HCT116 (cell line): Measurements from ENCODE around the gene METRN. TPM values are rescaled to one million over a fixed set of nuclear protein-coding genes. Genes with fewer than 3 reads are reported as not detected.
A peak's percentile ranks its signal among the peaks of the same experiment; 100 is the strongest.

Source experiments
- ATAC-seq: fragments of 200-7000 bp; cut with Tn5 transposase; 2 replicates; pipeline ENCODE4 v1.9.1; 2020; ENCODE audit warnings: mild to moderate bottlenecking, moderate library complexity
- BruUV-seq: library from RNA; stranded (reverse); fragments of 400-500 nt; replicated peaks from 2 replicates; lab custom pipeline; 2021; lab: Mats Ljungman, UMichigan
- CTCF ChIA-PET: fragments of 300-600 bp; sonication (Branson Sonifier 250); formaldehyde crosslinking; loops from one replicate; lab custom pipeline; 2021; ENCODE audit warnings: antibody characterized with exemption; lab: Charles Lee
- POLR2A ChIA-PET: fragments of 300-600, 350-600 bp; sonication (Branson Sonifier 250); formaldehyde crosslinking; loops from one replicate; lab custom pipeline; 2021; ENCODE audit warnings: antibody characterized with exemption; lab: Charles Lee
- RAD21 ChIA-PET, 2 experiments: fragments of 300-600 bp; sonication (Branson Sonifier 250); formaldehyde crosslinking; loops; one replicate each; lab custom pipeline; 2023; ENCODE audit warnings: low total read pairs in 2 of 2; ENCODE audit not compliant: uncharacterized antibody in 2 of 2, unreplicated experiment in 2 of 2, low non-redundant PET in 1 of 2; lab: Charles Lee
- DNase-seq: peaks from one replicate; pipeline ENCODE4 v3.0.0-alpha.2; 2010; ENCODE audit warnings: low read depth, low spot score
- H2AFZ ChIP-seq: fragments of 200-600 bp; shearing (Covaris generic), sonication (generic); 2 replicates; pipeline ENCODE4 v1.6.1; 2017; ENCODE audit warnings: low read depth, mixed run types, mixed read lengths, antibody characterized with exemption, low read length; ENCODE audit not compliant: poor library complexity, severe bottlenecking
- H3K27ac ChIP-seq: 2 replicates; pipeline ENCODE4 v1.5.1; 2012; ENCODE audit warnings: low read depth, low read length
- H3K27me3 ChIP-seq: fragments of 200-600 bp; sonication (generic); 2 replicates; pipeline ENCODE4 v1.6.1; 2016; ENCODE audit warnings: mixed run types, low read length, mixed read lengths; ENCODE audit not compliant: insufficient read depth
- H3K36me3 ChIP-seq, 2 experiments: fragments of 200-500 bp in 1 of 2; fragments of 200-600 bp in 1 of 2; sonication (Bioruptor generic) in 1 of 2; sonication (generic) in 1 of 2; 2 replicates each; pipeline versions ENCODE4 v1.5.1 to v1.6.1; 2014 to 2016; ENCODE audit warnings: low read length in 2 of 2, inconsistent platforms in 1 of 2, mixed read lengths in 1 of 2, mixed run types in 1 of 2; ENCODE audit not compliant: insufficient read depth in 2 of 2, control insufficient read depth in 1 of 2
- H3K4me1 ChIP-seq, 2 experiments: fragments of 200-600 bp in 1 of 2; sonication (generic) in 1 of 2; 2 replicates each; pipeline versions ENCODE4 v1.5.1 to v1.6.1; 2012 to 2017; ENCODE audit warnings: low read length in 2 of 2, inconsistent platforms in 1 of 2, mild to moderate bottlenecking in 1 of 2, mixed read lengths in 1 of 2, mixed run types in 1 of 2, moderate library complexity in 1 of 2; ENCODE audit not compliant: insufficient read depth in 2 of 2, control insufficient read depth in 1 of 2
- H3K4me2 ChIP-seq: fragments of 200-600 bp; sonication (generic); 2 replicates; pipeline ENCODE4 v1.6.1; 2017; ENCODE audit warnings: mixed run types, low read length, mixed read lengths
- H3K4me3 ChIP-seq, 2 experiments: fragments of 200-600 bp in 1 of 2; sonication (generic) in 1 of 2; replicated peaks in 1 of 2; 2 replicates each; pipeline ENCODE4 v1.5.1; 2011 to 2016; ENCODE audit warnings: low read length in 2 of 2, control low read depth in 1 of 2, low read depth in 1 of 2, mild to moderate bottlenecking in 1 of 2, mixed read lengths in 1 of 2, mixed run types in 1 of 2
- H3K79me2 ChIP-seq: fragments of 200-600 bp; sonication (generic); 2 replicates; pipeline ENCODE4 v1.6.1; 2017; ENCODE audit warnings: mild to moderate bottlenecking, mixed run types, low read length, moderate library complexity, mixed read lengths; ENCODE audit not compliant: insufficient read depth
- H3K9ac ChIP-seq: fragments of 200-600 bp; sonication (generic); 2 replicates; pipeline ENCODE4 v1.6.1; 2016; ENCODE audit warnings: low read length, mixed read lengths
- H3K9me2 ChIP-seq: fragments of 200-600 bp; sonication (generic), shearing (Covaris generic); 2 replicates; pipeline ENCODE4 v1.6.1; 2017; ENCODE audit warnings: mixed run types, mild to moderate bottlenecking, moderate library complexity; ENCODE audit not compliant: insufficient read depth
- H3K9me3 ChIP-seq, 2 experiments: fragments of 200-500 bp in 1 of 2; fragments of 200-600 bp in 1 of 2; sonication (Bioruptor generic) in 1 of 2; sonication (generic) in 1 of 2; 2 replicates each; pipeline ENCODE4 v1.6.1; 2014 to 2017; ENCODE audit warnings: low read length in 2 of 2, mixed read lengths in 2 of 2, inconsistent platforms in 1 of 2, low read depth in 1 of 2, mild to moderate bottlenecking in 1 of 2, mixed run types in 1 of 2, moderate library complexity in 1 of 2; ENCODE audit not compliant: control insufficient read depth in 1 of 2, insufficient read depth in 1 of 2
- H4K20me1 ChIP-seq: fragments of 200-600 bp; sonication (generic), shearing (Covaris generic); 2 replicates; pipeline ENCODE4 v1.6.1; 2017; ENCODE audit warnings: mixed run types, mild to moderate bottlenecking, moderate library complexity; ENCODE audit not compliant: insufficient read depth
- CBX3 ChIP-seq: IDR thresholded peaks from 2 replicates; pipeline ENCODE4 v1.6.1; 2012; ENCODE audit warnings: low read depth
- EGR1 ChIP-seq: IDR thresholded peaks from 2 replicates; pipeline ENCODE4 v1.6.1; 2012; ENCODE audit warnings: low read depth
- EZH2 ChIP-seq: fragments of 200-600 bp; sonication (generic); IDR thresholded peaks from 2 replicates; pipeline ENCODE4 v1.6.1; 2017; ENCODE audit warnings: antibody characterized with exemption, mixed run types
- POLR2A ChIP-seq: IDR thresholded peaks from 2 replicates; pipeline ENCODE4 v1.7.0; 2011; ENCODE audit warnings: borderline replicate concordance; ENCODE audit not compliant: insufficient read depth, insufficient read length; ENCODE audit errors: extremely low read depth
- POLR2AphosphoS5 ChIP-seq: IDR thresholded peaks from 2 replicates; pipeline ENCODE4 v1.6.1; 2011; ENCODE audit warnings: mild to moderate bottlenecking, low read depth, low read length, moderate library complexity
- SIN3A ChIP-seq: IDR thresholded peaks from 2 replicates; pipeline ENCODE4 v1.6.1; 2012; ENCODE audit warnings: low read depth
- SP1 ChIP-seq: IDR thresholded peaks from 2 replicates; pipeline ENCODE4 v1.6.1; 2012; ENCODE audit warnings: low read depth
- SRF ChIP-seq: IDR thresholded peaks from 2 replicates; pipeline ENCODE4 v1.6.1; 2012; ENCODE audit warnings: low read depth
- TCF7L2 ChIP-seq: IDR thresholded peaks from 2 replicates; pipeline ENCODE4 v1.7.0; 2011; ENCODE audit warnings: borderline replicate concordance, inconsistent platforms; ENCODE audit not compliant: insufficient read depth, insufficient read length; ENCODE audit errors: extremely low read depth
- YY1 ChIP-seq: IDR thresholded peaks from 2 replicates; pipeline ENCODE4 v1.6.1; 2011; ENCODE audit warnings: low read length, low read depth, moderate library complexity, mild to moderate bottlenecking; ENCODE audit not compliant: insufficient replicate concordance; ENCODE audit errors: extremely low read depth
- ZFX ChIP-seq: fragments of 450-650 bp; IDR thresholded peaks from 2 replicates; pipeline ENCODE4 v1.6.1; 2017
- intact Hi-C: fragments of 100-400 bp; cut with micrococcal nuclease; formaldehyde crosslinking; loops from 2 replicates; pipeline ENCODE4 v1.10.0; 2022
- total RNA-seq: library from RNA; stranded (reverse); gene quantifications from one replicate; pipeline ENCODE4 v1.2.1, GENCODE V29; 2021; ENCODE audit not compliant: unreplicated experiment
- TF ChIP-seq, protein P1 (sequence below): IDR thresholded peaks from 2 replicates; pipeline ENCODE4 v1.6.1; 2012; ENCODE audit warnings: low read depth
- TF ChIP-seq, protein P2 (sequence below): IDR thresholded peaks from 2 replicates; pipeline ENCODE4 v1.6.1; 2012

The METRN gene
- total RNA-seq, 1 experiment from 2014 or later = 193 TPM

DNA sequence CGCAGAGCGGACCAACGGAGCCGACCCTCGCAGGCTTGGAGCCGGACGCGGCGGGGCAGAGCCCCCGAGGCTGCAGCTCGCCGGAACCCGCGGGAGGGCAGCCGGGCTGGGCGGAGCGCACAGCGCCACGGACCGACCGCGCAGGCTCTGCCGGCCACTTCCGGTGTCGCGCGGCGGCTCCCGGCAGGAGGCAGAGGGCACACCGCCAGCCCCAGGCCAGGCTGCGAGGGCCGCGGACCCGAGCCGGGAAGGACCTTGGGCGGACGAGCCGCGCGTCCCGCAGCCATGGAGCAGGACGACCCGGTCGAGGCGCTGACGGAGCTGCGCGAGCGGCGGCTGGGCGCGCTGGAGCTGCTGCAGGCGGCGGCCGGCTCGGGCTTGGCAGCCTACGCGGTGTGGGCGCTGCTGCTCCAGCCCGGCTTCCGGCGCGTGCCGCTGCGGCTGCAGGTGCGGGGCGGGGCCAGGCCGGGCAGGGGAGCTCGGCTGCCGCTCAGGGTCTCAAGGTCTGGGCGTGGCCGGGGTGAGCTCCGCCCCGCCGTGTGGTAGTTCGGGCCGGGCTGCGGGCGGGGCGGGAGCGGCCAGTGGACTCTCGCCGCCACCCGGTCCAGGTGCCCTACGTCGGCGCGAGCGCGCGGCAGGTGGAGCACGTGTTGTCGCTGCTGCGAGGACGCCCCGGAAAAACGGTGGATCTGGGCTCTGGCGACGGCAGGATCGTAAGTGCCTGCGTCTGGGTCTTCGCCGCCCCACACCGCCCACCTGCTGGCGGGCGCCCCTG, 6.3 kb downstream of the METRN start, which contains the start of gene ANTKMT:
Gene ANTKMT (plus strand): TSS at position 157 of the 775 bp plus-strand sequence. CDS start 129 bp downstream, at position 286.
- POLR2A ChIA-PET = interaction anchor here (0.6 to 1.4 kb wide), 5 partner anchors 9 to 368 kb away, joined by 3 to 7 read pairs (median 5); partner anchors contain the start of genes CIAO3 and MSLN
- peak within 1 kb of the TSS; percentile 98 for H3K9ac ChIP-seq
- RAD21 ChIA-PET = interaction anchor here in 1 of 2 experiments (1.0 kb wide), 1 partner anchor 67 kb away, joined by 3 read pairs; the partner anchor contains the start of genes CHTF18 and RPUSD1

DNA sequence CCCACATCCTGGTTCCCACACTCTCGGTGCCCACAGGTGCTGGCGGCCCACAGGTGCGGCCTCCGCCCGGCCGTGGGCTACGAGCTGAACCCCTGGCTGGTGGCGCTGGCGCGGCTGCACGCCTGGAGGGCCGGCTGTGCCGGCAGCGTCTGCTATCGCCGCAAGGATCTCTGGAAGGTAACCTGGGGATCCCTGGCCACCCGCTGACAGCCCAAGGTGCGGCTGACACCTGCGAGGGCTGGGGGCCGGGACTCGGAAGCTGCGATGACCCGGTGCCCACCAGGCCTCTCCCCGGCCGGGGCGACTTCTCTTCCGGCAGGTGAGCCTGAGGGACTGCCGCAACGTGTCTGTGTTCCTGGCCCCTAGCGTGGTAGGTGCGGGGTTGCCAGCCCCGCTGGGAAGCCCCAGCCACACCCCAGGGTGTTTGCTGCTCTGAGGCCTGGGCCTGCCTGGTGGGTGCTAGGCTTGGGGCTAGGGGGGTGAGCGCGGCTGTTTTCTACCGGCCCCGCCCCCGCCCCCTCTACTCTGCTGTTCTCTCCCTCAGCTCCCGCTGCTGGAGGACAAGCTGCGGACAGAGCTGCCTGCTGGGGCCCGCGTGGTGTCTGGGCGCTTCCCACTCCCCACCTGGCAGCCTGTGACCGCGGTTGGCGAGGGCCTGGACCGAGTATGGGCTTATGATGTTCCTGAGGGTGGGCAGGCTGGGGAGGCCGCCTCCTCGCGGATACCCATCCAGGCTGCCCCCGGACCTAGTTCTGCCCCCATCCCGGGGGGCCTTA, 7.0 kb downstream of the METRN start:
- peaks cover 27 to 66% of the 10 kb centered on the region in 2 experiments for H3K4me1 ChIP-seq
- H4K20me1 ChIP-seq = no peaks in the 10 kb centered on the region
- peak overlapping the region; percentile 100 for H3K27ac ChIP-seq
- ChIA-PET RAD21 (no interaction called here), CTCF (interaction anchor here (0.5 to 2.6 kb wide), 5 partner anchors 10 to 340 kb away, joined by 3 to 11 read pairs (median 10); partner anchors contain the start of gene MSLN), POLR2A (interaction anchor here (0.6 to 1.4 kb wide), 5 partner anchors 9 to 367 kb away, joined by 3 to 7 read pairs (median 5); partner anchors contain the start of genes CIAO3 and MSLN)
- H3K9ac ChIP-seq = peak overlapping the region; percentile 98
- peak overlapping the region; percentile 36 to 87 for H3K4me3 ChIP-seq
- H2AFZ ChIP-seq = no peak overlapping the region
- TSS peak; percentile 30 for BruUV-seq
- no peaks in the 10 kb centered on the region for H3K9me2 ChIP-seq
- no peaks in the 10 kb centered on the region for H3K36me3 ChIP-seq
- no peaks in the 10 kb centered on the region for H3K9me3 ChIP-seq
- ATAC-seq (no peak), DNase-seq (no peak)
- H3K79me2 ChIP-seq = peaks cover 13% of the 10 kb centered on the region; the same call in 1 of the 2 replicates
- H3K4me2 ChIP-seq = peak overlapping the region; percentile 80
- H3K27me3 ChIP-seq = no peaks in the 10 kb centered on the region
- intact Hi-C loops = no loop called here
- TF ChIP-seq EZH2 (no peak), POLR2AphosphoS5 (no peak), EGR1 (no peak), SRF (no peak), YY1 (no peak), SIN3A (no peak), SP1 (no peak), ZFX (no peak)
- TF ChIP-seq, protein P1, sequence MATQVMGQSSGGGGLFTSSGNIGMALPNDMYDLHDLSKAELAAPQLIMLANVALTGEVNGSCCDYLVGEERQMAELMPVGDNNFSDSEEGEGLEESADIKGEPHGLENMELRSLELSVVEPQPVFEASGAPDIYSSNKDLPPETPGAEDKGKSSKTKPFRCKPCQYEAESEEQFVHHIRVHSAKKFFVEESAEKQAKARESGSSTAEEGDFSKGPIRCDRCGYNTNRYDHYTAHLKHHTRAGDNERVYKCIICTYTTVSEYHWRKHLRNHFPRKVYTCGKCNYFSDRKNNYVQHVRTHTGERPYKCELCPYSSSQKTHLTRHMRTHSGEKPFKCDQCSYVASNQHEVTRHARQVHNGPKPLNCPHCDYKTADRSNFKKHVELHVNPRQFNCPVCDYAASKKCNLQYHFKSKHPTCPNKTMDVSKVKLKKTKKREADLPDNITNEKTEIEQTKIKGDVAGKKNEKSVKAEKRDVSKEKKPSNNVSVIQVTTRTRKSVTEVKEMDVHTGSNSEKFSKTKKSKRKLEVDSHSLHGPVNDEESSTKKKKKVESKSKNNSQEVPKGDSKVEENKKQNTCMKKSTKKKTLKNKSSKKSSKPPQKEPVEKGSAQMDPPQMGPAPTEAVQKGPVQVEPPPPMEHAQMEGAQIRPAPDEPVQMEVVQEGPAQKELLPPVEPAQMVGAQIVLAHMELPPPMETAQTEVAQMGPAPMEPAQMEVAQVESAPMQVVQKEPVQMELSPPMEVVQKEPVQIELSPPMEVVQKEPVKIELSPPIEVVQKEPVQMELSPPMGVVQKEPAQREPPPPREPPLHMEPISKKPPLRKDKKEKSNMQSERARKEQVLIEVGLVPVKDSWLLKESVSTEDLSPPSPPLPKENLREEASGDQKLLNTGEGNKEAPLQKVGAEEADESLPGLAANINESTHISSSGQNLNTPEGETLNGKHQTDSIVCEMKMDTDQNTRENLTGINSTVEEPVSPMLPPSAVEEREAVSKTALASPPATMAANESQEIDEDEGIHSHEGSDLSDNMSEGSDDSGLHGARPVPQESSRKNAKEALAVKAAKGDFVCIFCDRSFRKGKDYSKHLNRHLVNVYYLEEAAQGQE = no peak
- TF ChIP-seq, protein P2, sequence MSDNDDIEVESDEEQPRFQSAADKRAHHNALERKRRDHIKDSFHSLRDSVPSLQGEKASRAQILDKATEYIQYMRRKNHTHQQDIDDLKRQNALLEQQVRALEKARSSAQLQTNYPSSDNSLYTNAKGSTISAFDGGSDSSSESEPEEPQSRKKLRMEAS = no peak

More for the DNA sequence above, 6.3 kb downstream of the METRN start, which contains the start of gene ANTKMT:
- Histone ChIP-seq H3K36me3 (no peaks in the 10 kb centered on the region), H2AFZ (no peak within 1 kb of the TSS), H4K20me1 (peaks cover 3% of the 10 kb centered on the region; the same call in 1 of the 2 replicates), H3K4me1 (peaks cover 33 to 68% of the 10 kb centered on the region in 2 experiments), H3K9me3 (no peaks in the 10 kb centered on the region), H3K9me2 (no peaks in the 10 kb centered on the region), H3K4me3 (peak within 1 kb of the TSS; percentile 82 to 87), H3K27me3 (no peaks in the 10 kb centered on the region), H3K4me2 (peak within 1 kb of the TSS; percentile 80), H3K27ac (peak within 1 kb of the TSS; percentile 100), H3K79me2 (peaks cover 21% of the 10 kb centered on the region)
- ATAC-seq (peak; percentile 71), DNase-seq (no peak)
- TF ChIP-seq TCF7L2 = peak; percentile 32
- TF ChIP-seq SRF = no peak
- TF ChIP-seq CBX3 = no peak
- TF ChIP-seq POLR2AphosphoS5 = peak; percentile 81
- TF ChIP-seq POLR2A = peak; percentile 90
- TF ChIP-seq ZFX = peak; percentile 93
- peak; percentile 30 for TF ChIP-seq YY1
- CTCF ChIA-PET = interaction anchor here (0.7 to 2.6 kb wide), 5 partner anchors 9 to 336 kb away, joined by 3 to 11 read pairs (median 6); partner anchors contain the start of gene MSLN
- intact Hi-C loops = no loop called here
- BruUV-seq = no TSS peak
